ENCODE results near the gene DMD.
"Not testable (repeated sequence)": the region's sequence is repeated elsewhere in the genome, so short reads cannot be mapped to it uniquely, and the experiment has no call there.

The DMD gene

DNA sequence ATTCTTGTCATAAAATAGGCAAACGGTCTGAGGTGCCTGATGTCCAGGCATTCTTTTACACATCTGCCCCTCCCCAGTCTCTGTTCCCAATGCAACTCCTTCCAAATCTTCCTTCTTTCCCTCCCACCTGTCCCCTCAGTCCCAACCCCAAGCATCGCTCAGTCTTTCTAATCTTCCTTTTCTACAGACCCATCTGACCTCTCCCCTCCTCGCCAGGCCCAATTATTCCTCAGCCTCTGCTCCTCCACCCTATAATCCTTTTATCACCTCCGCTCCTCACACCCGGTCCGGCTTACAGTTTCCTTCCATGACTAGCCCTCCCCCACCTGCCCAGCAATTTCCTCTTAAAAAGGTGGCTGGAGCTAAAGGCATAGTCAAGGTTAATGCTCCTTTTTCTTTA is 1832.4 kb downstream of the DMD start:
- DNase-seq, result not testable (repeated sequence)

DNA sequence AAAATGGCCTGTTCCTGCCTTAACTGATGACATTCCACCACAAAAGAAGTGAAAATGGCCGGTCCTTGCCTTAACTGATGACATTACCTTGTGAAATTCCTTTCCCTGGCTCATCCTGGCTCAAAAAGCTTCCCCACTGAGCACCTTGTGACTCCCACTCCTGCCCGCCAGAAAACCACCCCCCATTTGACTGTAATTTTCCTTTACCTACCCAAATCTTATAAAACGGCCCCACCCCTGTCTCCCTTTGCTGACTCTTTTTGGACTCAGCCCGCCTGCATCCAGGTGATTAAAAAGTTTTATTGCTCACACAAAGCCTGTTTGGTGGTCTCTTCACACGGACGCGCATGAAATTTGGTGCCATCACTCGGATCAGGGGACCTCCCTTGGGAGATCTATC is 1833.5 kb downstream of the DMD start:
- DNase-seq, result not testable (repeated sequence)

DNA sequence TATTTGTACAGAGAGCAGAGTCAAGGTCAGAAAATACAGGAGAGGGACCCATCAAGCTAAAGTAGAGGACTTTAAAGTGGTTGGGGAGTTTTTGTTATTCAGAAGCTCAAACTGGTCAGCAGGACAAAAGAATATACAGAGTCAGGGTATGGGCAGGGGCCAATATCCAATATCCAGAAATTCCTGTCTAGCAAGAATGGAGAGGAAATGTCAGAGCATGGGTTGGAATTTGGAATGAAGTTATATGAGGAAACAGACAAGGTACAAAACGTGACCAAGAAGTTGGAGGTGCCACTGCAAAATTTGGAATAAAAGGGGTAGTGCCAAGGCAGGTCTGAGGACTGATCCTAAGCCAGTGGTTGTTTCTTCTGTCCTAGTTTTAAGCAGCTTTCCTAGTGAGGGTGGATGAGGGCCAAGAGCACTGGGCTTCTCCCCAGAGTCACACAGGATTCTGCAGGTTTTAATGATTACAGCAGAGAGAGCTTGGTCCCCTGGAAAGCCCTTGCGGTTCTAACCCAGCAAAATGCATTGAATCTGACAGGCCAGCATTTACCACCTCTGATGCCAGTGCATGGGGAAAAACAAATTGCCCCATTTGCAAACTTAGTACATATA is 1834.8 kb downstream of the DMD start:
- peak; percentile 27 for DNase-seq

DNA sequence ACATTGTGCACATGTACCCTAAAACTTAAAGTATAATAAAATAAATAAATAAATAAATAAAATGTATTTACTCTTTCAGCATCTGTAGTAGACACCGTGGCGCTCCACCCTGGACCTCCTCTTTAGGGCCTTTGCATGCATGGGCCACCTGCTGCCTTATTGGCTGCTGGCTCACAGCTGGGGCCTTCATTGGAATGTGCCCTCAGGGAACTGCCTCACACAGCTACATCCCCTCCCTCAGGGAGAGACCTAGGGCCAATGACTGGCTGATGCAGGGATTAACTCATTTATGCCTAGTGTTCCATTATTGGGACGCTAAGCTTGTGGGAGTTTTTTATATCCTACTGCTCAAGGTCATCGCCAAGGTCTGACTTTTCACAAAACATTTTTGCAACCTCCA is 1836.6 kb downstream of the DMD start:
- DNase-seq, result no peak

DNA sequence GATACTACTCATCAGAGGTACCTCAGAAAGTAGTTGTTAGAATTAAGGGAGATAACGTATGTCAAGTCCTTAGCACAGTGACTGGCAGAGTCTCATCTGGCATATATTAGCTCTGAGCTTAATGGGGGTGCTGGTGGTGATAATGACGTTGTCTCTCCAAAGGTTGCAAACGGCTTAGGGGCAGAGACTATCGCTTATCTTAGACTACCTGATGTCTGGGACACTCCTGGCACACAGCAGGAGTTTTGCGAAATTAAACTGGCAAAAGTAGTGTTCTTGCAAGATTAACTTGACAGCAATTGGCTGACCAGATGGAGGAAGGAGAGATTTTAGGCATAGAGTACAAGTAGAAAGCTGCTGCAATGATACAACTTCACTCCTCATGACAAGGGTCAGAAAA is 1839.4 kb downstream of the DMD start:
- DNase-seq, result no peak

DNA sequence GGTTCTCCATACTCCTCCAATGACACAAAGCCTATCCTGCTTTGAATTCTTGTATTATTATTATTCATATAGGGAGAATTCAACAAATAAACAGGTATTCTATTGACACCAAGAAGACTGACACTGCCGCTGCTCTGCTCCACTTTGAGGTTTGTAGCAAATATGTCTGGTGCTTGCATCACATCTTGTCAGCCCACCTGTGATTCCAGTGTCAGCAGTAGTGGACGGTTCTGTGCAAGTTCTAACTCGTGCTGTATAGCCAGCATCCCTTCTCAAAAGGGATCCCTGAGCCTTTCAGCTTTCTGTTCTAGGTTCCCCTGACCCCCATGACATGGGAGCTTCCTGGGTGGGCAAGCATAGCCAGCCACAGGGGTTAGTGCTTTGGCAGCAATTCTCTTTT is 1843.5 kb downstream of the DMD start:
- DNase-seq, result no peak

DNA sequence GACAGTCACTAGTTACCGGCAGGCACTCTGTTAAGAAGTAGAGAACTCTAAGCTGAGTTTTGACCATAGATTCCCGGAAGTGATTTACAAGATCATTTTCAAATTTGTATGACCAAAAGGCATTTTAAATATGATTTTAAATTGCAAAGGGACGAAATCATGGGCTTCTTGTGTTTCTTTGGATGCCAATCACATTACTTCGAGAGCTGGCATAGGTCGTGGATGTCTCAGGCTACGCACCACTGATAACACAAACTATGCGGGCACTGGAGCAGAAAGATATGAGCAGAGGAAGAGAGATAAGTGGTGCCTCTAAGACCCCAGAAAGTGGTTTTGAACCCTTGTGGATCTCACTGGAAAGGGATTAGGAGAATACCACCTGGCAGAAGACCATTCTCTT is 1845.3 kb downstream of the DMD start:
- DNase-seq, result no peak

DNA sequence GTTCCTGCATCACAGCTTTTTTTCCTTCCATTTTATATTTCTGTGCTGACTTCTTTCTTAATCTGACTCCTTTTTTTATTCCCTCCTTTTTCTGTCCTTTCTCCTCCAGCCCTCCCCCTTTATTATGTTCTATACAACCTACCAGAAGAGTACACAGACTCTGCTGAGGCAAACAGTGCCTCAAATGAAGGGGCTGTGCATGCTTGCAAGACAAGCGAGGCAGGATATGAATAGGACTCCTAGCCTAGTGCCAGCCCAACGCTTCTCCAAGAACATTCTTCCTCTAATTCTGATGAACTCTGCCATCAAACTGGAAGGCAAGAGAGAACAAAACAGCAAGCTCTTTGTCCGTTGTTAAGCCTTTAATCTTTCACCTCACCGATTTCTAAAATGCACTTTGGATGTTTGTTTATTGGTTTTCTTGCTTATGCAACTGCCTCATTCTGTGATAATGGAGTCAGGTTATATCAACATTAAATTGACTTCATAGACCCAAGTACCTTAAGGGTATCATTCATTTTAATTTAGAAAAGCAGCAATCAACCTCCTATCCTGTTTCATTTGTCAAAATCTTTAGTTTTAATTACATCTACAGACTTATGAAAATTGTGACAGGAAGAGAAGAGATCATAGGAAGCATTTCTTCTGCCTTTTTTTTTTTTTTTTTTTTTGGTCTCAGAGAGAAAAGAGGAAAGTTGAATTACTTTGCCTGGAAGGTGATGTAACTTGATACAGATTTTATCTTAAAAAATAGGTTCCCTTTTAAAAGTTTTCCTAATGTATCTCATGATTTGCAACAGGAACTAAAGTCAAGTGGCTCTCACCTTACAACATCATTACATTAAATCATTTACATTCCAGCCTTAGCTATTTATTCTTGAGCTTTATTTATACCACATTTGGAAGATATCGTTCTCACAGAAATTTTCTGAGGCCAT is 1854.8 kb downstream of the DMD start:
- DNase-seq, result no peak

DNA sequence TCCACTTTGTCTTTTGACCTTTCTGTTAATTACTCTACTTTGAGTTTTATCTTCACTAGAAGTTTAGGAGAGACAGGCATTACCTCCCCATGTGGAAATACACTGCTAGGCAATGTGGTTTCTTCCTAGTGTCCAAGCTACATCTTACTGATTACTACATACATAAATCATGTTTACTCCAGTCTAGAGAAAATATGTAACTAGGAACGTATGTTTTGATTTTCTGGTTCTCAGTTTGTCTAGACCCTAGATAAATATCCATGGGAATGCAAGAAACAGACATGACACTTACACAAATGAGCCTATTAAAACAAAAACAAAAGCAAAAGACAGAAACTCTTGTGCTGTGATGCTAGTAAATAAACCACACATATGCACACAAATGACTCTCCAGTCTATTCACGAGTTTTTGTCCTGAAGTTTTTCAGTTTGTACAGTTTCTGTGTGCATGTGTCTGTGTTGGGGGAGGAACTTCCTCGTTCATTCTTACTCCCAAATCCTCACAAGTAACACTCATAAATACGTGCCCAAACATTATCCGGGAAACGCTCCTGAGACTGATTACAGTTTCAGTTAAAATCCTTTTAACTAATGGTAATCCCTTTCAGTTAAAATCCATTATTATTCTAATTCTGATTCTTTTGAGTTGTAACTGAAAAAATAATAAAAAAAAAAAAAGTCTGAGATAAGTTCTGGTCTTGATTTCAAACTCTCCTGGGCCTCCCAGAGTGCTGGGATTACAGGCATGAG is 1856.0 kb downstream of the DMD start:
- no peak for DNase-seq

DNA sequence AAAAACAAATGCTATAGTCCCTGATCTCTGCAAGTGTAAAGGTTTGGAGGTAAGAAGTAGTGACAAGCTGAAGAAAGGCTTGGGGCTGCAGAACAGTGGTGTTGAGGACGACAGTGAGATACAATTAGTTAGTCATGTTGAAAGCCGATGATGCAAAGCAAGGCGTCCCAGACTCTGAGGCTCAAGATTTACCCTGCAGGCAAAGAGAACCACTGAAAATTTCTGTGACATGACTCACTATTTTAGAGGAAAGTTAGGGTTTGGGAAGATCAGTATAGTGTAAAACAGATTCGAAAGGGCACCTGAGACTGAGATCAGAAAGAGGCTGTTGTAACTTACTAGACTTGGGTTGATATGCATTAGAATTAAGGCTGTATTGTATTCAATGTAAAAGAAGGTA is 1858.3 kb downstream of the DMD start:
- no peak for DNase-seq

DNA sequence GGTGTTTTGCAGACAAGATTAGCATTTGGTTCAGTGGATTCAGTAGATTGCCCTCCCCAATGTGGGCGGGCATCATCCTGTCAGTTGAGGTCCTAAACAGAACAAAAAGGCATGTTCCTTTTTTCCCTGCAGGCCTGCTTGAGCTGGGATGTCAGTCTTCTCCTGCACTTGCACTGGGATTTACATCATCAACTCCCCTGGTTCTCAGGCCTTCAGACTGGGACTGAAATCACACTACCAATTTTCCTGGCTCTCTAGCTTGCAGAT is 1860.6 kb downstream of the DMD start:
- no peak for DNase-seq

DNA sequence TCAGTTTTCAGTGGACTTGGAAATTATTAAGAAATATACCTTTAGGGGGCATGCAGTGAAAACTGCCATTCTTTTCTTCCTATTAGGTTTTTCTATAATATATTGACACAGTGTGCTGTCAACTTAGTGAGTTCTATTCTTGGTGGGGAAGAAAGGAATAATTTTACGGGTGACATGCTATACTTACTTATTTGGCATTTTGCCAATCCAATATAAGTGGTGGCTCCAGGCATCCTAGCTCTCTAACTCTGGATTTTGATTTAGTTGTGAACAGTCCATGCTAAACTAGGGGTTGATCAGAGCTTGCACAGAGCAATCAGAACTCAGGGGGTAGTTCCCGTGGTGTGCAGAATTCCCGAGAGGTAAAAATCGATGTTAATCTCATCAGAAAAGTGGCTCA is 1861.8 kb downstream of the DMD start:
- no peak for DNase-seq

DNA sequence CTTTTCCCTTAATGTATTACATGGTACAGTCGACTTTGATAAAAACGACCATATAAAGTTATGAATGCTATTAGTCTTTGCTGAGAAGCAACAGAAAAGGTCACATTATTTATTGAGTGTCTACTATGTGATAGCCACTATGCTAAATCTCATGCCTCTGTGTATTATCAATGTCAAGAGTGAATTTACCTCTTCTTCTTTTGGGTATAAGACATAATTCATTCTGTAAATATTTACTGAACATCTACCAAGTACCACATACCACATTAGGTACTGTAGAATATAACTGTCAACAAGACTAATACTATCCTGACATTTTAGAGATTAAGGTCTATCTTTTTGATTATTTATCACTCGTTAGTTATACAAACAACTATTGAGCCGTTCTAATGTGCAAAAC is 1870.8 kb downstream of the DMD start:
- no peak for DNase-seq

DNA sequence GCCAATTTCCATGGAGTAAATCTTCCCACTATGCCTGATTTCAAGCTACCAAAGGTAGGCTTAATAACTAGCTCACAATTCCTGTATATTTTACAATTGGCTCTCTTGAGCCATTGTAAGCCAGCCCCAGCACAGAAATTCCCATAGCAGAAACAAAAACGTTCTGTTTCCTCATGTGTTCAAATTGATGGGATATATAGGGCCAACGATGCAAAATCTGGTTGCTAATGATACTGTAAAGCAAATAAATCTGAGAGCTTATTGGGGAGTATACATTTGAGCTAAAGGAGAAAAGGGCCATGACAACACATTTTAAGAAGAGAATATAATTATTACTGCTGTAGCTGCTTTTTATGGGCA is 1872.4 kb downstream of the DMD start:
- no peak for DNase-seq

DNA sequence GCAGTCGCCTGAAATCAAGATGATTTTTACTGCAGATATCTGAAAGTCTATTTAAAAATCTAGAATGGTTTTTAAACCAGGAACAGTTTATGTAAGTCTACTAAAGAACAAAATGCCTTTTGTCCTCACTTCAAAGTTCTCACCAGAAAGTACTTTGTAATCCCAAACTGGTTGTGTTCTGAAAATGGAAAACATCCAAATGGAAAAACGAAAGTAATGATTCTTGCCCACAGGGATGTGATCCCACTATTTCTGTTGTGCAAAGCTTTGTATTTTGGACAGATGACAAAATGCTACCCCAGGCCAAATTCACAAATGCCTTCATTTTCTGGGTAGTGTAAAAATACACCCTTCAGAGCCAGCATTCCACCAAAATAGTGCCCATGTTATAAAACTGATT is 1874.0 kb downstream of the DMD start:
- DNase-seq, result no peak

DNA sequence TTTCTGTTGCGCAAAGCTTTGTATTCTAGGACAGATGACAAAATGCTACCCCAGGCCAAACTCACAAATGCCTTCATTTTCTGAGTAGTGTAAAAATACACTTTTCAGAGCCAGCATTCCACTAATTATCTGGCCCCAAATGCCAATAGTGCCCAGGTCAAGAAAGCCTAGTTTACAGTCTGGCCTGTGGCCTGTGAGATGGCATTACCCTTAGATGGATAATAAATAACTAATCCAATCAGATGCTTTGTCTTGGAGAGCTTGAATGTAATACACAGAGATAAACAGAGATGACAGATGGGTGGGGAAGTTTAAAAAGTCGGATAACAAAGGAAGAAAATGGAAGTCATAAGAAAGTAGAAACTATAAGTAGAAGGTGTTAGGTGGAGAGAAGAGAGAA is 1874.9 kb downstream of the DMD start:
- no peak for DNase-seq

DNA sequence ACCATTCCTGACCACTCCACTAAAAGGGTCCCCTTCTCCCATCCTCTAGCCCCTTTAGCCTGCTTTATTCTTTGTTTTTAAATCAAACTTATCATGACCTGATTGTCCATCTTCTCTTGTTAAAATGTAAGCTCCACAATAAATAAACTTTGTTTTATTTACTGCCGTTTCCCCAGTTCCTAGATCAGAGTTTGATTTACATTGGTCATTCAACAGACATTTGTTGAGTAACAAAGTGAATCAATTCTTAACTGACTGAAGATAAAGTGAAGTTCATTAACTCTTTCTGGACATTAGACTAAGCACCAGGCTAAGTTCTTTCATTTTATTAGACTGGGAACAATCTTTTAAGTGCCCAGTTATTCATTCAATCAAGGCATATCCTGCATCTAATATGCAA is 1876.4 kb downstream of the DMD start:
- DNase-seq, result no peak

DNA sequence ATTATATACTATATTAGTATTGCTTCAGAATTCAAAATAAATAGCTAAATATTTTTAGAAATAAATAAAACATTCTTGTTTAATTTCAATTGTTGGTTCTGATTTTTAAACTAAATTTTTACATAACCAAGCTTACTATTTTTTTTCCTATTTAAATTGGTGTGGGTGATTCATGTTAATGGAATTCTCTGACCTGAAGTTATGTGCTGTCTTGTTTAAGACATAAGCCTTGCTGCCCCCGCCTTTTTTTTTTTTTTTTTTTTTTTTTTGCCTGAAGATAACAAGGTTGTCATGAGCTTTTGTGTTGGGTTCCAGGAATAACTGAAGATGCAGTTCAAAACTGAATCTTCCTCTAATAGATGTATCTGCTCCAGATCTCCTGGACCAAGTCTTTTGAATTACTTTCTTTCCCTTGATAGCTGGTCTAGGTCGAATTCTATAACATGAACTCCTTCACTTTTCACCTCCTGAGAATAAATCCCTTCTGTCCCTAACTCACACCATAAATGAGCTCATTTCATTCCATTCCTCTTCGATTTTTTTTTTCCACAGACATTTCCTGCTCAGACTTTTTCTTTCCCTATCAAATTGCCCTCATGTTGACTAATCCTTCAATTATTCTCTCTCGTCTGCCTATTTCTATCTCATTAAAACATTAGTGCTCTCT is 1878.1 kb downstream of the DMD start:
- DNase-seq, result no peak

DNA sequence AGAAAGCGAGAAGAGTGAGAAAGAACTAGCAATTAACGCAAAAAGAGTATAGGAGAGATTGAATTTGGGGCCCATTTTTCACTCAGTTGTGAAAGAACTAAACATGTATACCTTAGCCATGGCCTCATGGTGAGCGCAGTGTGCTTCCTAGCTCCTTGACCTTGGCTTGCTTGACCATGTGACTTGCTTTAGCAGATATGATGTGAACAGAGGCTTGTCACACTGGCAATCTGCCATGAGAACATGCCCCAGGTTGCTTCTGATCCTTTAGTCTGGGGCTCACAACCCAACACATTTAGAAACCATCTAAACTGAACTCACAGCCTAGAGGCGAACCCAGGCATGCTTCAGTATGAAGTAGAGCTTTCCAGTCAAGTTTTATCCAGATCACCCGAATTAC is 1879.4 kb downstream of the DMD start:
- no peak for DNase-seq

DNA sequence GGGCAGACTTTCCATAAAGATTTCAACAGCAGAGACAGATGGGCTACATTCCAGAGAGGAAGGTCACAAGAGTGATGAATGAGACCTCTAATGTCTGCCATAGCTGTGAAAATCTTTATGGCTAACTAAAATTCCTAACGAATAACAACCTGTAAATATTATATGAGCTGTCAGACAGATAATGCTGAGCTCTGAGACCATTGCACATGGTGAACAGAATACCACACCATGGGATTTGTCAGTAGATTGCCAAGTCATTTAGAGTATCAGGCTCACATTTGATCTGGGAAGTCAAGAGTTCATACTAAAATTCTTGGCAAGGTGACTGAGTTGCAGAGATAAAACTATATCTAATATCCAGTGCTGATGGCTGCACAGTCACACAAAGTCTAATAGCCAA is 1880.3 kb downstream of the DMD start:
- no peak for DNase-seq

DNA sequence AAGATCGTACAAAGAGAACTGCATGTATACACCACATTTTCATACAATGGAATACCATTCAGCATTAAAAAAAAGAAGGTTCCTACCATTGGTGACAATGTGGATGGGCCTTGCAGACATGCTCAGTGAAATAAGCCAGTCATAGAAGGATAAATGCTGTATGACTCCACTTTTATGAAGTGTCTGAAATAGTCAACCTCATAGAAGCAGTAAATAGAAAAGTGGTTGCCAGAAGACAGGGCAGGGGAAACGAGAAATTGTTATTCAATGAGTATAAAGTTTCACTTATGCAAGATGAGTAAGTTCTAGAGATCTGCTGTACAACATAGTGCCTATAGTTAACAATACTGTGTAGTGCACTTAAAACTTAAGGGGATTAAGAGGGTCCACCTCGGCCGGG is 1882.1 kb downstream of the DMD start:
- no peak for DNase-seq

DNA sequence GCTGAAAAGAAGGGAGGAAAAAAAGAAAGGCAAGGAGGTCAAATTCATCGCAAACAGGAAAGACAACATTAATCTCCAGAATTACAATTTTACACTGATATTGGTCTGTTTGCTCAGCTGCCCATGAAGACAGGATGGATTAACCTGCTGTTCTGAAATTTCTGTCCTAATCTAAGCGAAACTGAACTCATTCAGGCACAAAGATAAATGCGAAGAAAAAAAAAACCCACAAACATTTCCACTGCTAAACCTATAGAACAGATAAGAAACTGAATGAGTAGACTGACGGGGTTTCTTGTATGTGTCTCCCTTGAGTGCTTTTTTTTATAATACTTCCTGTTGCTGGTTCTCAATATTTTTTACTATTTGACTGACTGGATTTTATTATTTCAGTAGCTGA is 1887.7 kb downstream of the DMD start:
- DNase-seq, result no peak

DNA sequence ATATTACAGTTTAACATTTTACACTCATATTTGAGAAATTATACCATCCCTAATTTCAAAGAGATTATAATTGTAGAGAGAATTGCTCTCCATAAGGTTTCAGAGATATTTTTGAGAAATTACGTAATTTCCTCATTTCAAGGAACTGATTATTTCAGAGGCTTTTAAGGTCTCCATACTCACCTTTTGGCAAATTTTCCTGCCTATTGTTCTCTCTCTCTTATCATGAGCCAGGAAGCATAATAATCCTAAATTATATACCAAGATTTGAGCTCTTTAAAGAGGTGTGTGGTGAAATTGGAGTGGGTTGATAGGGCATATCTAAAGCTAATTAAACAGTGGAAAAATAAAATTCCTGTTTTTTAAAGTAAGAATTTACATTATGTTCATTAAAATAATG is 1890.6 kb downstream of the DMD start:
- no peak for DNase-seq

DNA sequence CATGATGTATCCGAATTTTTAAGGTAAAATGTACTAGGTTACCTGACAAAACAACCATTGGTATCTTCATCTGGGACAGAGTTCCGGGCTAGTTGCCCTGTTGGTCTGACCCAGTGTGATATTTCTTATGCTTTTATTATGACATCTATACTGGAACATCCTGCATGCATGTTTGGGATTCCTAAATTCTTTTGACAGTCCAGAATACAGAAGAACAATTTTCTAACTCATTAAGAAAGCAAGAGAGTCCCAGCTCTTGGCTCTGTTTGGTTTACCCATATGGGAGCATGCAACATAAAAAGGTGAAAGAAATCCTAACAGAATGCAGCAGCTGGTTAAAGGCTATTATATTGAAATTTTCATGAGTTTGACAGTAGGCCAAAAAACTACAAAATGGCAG is 1891.8 kb downstream of the DMD start:
- DNase-seq, result no peak

Data from left hindlimb (tissue), 1 donor.